Urinary bladder (tissue), 4 donors: ENCODE results near the gene ZPBP2. TPM values are rescaled to one million over a fixed set of nuclear protein-coding genes. Genes with fewer than 3 reads are reported as not detected.

Experiments
- DNase-seq: peaks from one replicate; pipeline ENCODE4 v3.0.0-alpha.2; 2015; ENCODE audit errors: extremely low spot score
- H3K27ac ChIP-seq: one replicate; pipeline ENCODE4 v1.5.1; 2013; ENCODE audit warnings: low read depth, mild to moderate bottlenecking, moderate library complexity
- H3K36me3 ChIP-seq: one replicate; pipeline ENCODE4 v1.6.1; 2013; ENCODE audit warnings: mild to moderate bottlenecking, moderate library complexity; ENCODE audit not compliant: insufficient read depth
- H3K4me1 ChIP-seq: one replicate; pipeline ENCODE4 v1.6.1; 2013; ENCODE audit warnings: mild to moderate bottlenecking, moderate library complexity; ENCODE audit not compliant: insufficient read depth
- H3K4me3 ChIP-seq: one replicate; pipeline ENCODE4 v1.5.1; 2013; ENCODE audit warnings: low read depth, low read length
- WGBS: extraction: QIAGEN DNeasy Blood & Tissue Kit; methylation state at CpG from one replicate; pipeline ENCODE4 v1.1.7; 2013; 5-methylcytosine and 5-hydroxymethylcytosine counted together
- polyA plus RNA-seq: library from polyadenylated mRNA; stranded (reverse); fragments of 200-250 nt; gene quantifications from one replicate; pipeline ENCODE4 v1.2.3, GENCODE V29; 2013
- total RNA-seq: library from RNA; depleted of rRNA; stranded (reverse); fragments of >200 nt; gene quantifications from one replicate; pipeline ENCODE4 v1.2.3, GENCODE V29; 2014
- donor health status: healthy with polysubstance abuse.
- donor health status: healthy.

The ZPBP2 gene, protein sequence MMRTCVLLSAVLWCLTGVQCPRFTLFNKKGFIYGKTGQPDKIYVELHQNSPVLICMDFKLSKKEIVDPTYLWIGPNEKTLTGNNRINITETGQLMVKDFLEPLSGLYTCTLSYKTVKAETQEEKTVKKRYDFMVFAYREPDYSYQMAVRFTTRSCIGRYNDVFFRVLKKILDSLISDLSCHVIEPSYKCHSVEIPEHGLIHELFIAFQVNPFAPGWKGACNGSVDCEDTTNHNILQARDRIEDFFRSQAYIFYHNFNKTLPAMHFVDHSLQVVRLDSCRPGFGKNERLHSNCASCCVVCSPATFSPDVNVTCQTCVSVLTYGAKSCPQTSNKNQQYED
- total RNA-seq (not detected), polyA plus RNA-seq (0.06 TPM)

DNA sequence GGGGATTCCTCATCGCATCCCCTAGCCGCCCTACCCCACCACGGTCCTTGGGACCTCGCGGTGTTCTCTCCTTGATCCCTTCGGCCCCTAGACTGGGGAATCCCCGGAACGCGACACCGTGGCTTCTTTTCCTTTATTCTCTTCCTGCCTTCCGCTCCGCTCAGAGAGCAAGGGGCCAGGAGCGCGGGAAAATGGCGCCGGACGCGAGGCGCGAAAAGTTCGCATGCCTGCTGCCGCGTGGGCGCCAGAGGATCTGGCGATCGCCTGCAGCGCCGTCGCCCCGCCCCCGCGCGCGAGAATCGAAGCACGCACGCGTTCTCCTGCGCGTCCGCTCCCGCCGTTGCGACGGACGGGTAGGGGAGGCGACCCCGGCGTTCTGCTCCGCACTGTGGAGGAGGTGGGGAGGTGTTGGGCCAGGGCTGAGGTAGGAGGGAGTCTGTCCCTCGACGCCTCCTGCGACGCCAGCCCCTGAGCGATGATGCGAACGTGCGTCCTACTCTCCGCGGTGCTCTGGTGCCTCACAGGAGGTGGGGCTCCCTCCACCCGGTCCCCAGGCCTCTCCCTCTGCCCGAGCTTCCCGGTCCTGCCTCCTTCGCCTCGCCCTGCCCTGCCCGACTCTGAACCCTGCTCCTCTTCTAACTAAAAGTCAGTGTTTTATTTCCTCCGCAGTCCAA, at the start of gene ZPBP2:
Gene ZPBP2 (plus strand): TSS at position 323 of the 674 bp plus-strand sequence. CDS start 153 bp downstream, at position 476.
- Histone ChIP-seq H3K27ac (no peak within 1 kb of the TSS), H3K4me1 (no peaks in the 10 kb centered on the region), H3K4me3 (no peak within 1 kb of the TSS), H3K36me3 (no peaks in the 10 kb centered on the region)
- DNase-seq: no peak
- WGBS: 23% methylated on average over 67 of the region's 67 CpGs

DNA sequence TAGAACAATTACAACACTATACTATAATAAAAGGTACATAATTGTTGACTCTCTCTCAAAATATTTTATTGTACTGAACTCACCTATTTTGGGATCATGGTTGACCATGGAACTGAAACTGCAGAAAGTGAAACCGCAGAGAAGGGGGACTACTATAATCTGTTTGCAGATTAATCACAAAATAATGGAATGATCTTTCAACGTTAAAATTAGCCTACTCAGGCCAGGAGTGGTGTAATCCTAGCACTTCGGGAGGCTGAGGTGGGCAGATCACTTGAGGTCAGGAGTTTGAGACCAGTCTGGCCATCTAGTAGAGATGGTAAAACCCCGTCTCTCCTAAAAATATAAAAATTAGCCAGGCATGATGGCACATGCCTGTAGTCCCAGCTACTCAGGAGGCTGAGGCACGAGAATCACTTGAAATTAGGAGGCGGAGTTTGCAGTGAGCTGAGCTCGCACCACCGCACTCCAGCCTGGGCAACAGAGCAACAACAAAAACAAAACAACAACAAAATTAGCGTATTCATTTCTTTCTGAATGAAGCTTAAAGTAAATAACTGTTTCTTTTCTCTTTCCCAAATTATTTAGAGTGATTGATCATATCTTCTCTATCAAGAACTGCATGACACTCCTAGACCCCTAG, 49.5 kb upstream of the ZPBP2 start:
- H3K27ac ChIP-seq: peak overlapping the region; percentile 23
- H3K4me1 ChIP-seq: no peaks in the 10 kb centered on the region
- no peak overlapping the region for H3K4me3 ChIP-seq
- no peak for DNase-seq
- WGBS: 73% methylated on average over 9 of the region's 9 CpGs
- no peaks in the 10 kb centered on the region for H3K36me3 ChIP-seq

DNA sequence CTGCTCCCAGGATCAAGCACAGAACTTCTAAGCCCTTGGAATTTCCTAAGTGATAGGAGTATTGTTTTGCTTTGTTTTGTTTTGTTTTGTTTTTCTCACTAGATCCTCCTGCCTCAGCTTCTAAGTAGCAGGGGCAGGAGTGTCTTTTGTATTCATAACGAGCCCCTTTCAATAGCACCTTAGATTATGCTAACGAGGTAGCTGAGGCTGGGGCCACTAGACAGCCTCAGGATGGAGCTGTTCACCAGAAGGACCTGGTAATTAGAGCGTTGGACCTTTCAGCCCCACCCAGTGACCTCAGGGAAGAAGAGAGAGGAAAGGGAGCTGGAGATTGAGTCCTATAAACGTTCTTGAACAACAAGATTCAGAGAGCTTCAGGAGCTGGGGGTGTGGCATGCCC, 47.5 kb upstream of the ZPBP2 start:
- no peaks in the 10 kb centered on the region for H3K4me1 ChIP-seq
- 37% methylated on average over 4 of the region's 4 CpGs for WGBS
- no peaks in the 10 kb centered on the region for H3K36me3 ChIP-seq
- no peak overlapping the region for H3K4me3 ChIP-seq
- no peak for DNase-seq
- H3K27ac ChIP-seq: no peak overlapping the region

DNA sequence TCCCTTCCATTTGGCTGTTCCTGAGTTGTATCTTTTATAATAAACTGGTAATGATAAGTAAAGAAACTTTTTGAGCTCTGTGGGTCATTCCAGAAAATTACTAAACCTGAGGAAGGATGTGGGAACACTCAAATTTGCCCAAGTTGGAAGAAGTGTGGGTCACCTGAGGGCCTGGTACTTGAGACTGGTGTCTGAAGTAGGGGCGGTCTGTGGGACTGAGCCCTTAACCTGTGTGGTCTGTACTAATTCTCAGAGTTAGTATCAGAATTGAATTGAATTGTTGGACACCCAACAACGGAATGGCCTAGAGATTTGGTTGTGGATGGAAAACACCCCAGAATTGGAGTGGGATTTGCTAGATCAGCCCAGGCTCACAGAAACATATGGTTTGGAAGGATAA, 47.0 kb upstream of the ZPBP2 start:
- no peaks in the 10 kb centered on the region for H3K36me3 ChIP-seq
- H3K27ac ChIP-seq: no peak overlapping the region
- no peak overlapping the region for H3K4me3 ChIP-seq
- 92% methylated on average over 2 of the region's 2 CpGs for WGBS
- DNase-seq: no peak
- no peaks in the 10 kb centered on the region for H3K4me1 ChIP-seq

DNA sequence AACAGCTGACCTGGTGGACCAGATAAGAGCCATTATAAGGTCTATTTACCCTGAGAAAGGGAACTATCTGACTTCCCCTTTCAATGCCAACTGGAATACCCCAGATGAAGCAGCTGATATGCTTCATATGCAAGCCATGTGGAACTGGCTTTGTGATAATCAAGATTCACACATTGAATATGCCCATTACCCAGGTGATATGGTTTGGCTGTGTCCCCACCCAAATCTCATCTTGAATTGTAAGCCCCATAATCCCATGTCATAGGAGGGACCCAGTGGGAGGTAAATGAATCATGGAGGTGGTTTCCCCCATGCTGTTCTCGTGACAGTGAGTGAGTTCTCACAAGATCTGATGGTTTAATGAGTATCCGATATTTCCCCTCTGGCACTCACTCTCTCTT, 46.0 kb upstream of the ZPBP2 start:
- 85% methylated on average over 2 of the region's 2 CpGs for WGBS
- DNase-seq: no peak
- H3K36me3 ChIP-seq: no peaks in the 10 kb centered on the region

DNA sequence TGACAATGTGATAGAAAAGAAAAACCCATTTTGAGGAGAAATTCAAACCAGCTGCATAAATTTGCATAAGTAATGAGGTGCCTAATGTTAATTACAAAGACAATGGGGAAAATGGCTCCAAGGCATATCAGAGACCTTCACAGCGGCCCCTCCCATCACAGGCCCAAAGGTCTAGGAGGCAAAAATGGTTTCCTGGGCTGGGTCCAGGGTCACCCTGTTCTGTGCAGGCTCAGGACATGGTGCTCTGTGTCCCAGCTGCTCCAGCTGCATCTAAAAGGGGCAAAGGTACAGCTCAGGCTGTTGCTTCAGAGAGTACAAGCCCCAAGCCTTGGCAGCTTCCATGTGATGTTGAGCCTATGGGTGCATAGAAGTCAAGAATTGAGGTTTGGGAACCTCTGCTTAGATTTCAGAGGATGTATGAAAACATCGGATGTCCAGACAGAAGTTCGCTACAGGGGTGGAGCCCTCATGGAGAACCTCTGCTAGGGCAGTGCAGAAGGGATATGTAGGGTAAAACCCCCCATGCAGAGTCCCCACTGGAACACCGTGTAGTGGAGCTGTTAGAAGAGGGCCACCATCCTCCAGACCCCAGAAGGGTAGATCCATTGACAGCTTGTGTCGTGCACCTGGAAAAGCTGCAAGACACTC, 44.5 kb upstream of the ZPBP2 start:
- no peaks in the 10 kb centered on the region for H3K4me1 ChIP-seq
- WGBS: 92% methylated on average over 5 of the region's 5 CpGs
- no peak overlapping the region for H3K27ac ChIP-seq
- no peaks in the 10 kb centered on the region for H3K36me3 ChIP-seq
- no peak for DNase-seq
- no peak overlapping the region for H3K4me3 ChIP-seq

More for the DNA sequence above, 46.0 kb upstream of the ZPBP2 start:
- H3K4me3 ChIP-seq: no peak overlapping the region
- no peaks in the 10 kb centered on the region for H3K4me1 ChIP-seq
- H3K27ac ChIP-seq: no peak overlapping the region

DNA sequence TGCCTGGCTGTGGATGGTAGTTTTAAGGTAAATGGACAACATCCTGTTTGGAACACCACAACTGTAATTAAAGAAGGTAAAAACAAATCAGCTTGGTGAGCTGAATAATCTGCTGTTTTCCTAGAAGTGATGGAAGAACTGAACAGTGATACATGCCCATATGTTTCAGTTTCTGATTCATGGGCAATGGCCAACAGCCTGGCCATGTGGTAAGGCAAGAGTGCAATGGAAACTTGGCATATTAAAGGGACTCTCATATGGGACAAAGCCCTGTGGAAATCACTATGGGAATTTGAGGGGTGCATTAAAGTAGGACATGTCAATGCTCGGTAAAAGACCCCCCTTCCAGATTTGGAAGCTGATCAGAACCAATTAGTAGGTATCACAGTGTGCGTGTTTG, 41.7 kb upstream of the ZPBP2 start:
- DNase-seq: no peak
- whole genome bisulfite sequencing: 90% methylated on average over 2 of the region's 2 CpGs

DNA sequence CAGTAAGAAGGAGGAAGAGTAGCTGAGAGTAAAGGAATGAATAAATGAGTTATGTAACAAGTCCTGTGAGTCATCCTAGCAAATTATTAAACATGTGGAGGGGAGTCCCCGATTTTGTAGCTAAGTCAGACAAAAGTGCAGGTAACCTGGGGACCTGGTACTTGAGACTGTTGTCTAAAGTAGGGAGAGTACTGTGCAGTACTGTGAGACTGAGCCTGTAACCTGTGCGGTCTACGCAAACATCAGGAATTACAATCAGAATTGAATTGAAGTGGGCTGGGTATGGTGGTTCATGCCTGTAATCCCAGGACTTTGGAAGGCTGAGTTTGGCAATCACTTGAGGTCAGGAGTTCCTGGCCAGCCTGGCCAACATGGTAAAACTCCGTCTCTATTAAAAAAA, 39.6 kb upstream of the ZPBP2 start:
- 89% methylated on average over 4 of the region's 4 CpGs for WGBS
- Histone ChIP-seq H3K4me3 (no peak overlapping the region), H3K4me1 (no peaks in the 10 kb centered on the region), H3K36me3 (no peaks in the 10 kb centered on the region), H3K27ac (no peak overlapping the region)
- no peak for DNase-seq

More for the DNA sequence above, 41.7 kb upstream of the ZPBP2 start:
- Histone ChIP-seq H3K27ac (no peak overlapping the region), H3K4me3 (no peak overlapping the region), H3K36me3 (no peaks in the 10 kb centered on the region), H3K4me1 (no peaks in the 10 kb centered on the region)

DNA sequence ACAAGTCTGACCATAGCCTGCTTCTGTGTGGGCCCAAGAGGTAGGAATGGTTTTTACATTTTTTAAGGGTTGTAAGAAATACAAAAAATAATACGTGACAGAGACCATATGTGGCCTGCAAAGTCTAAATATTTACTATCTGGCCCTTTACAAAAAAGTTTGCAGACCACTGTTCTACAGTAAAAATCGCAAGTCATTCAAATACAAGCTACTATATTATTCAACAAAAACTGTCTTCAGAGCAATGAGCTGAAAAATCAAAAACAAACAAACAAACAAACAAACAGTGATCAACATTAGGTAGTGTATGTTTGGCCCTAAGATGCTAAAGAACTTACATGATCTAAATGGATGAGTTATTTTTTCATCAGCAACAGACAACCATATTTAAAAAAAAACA, 36.4 kb upstream of the ZPBP2 start:
- H3K4me1 ChIP-seq: no peaks in the 10 kb centered on the region
- no peak overlapping the region for H3K27ac ChIP-seq
- no peak overlapping the region for H3K4me3 ChIP-seq
- DNase-seq: no peak
- 47% methylated on average over 2 of the region's 2 CpGs for WGBS
- H3K36me3 ChIP-seq: no peaks in the 10 kb centered on the region

DNA sequence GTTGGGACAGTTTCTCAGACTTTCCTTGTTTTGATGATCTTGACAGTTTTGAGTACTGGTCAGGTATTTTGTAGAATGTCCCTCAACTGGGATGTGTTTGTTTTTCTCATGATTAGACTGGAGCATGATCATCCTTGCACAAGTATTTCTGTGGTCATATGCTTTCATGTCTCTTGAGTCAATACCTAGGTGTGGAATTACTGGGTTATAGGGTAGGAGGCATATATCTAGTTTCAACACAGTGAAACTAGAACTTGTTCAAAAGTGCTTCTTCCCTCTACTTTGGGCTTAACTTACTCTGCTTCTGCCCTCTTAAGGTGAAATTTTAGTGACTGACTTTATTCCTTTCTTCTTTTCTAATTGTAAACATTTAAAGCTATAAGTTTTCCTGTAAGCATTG, 34.0 kb upstream of the ZPBP2 start:
- Histone ChIP-seq H3K4me3 (no peak overlapping the region), H3K27ac (no peak overlapping the region), H3K36me3 (no peaks in the 10 kb centered on the region), H3K4me1 (no peaks in the 10 kb centered on the region)
- no peak for DNase-seq

DNA sequence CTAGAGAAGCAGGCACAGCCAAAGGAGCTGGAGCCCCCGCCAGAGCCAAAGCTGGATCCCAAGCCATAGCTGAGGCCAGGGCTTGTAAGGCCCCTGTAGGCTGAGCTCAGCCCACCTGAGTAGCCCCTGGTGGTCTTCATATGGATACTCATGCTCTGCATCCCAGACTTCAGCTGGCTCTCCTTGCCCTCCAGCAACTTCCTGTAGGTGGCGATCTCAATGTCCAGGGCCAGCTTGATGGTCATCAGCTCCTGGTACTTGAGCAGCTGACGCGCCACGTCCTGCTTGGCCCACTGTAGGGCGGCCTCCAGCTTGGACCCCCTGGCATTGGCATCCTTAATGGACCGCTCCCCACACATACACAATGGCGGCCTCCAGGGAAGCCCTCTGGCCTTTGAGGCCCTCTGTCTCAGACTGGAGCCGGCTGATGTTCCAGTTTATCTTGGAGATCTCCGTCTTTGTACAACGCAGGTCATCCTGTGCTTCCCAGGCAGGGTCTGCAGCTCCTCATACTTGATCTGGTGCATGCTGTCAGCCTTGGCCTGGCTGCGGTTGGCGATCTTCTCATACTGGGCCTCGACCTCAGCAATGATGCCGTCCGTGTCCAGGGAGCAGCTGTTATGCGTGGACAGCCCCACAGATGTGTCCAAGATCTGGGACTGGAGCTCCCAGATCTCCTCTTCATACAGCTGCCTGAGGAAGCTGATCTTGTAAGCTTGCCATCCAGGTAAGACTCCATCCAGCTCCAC, 32.8 kb upstream of the ZPBP2 start:
- no peaks in the 10 kb centered on the region for H3K4me1 ChIP-seq
- no peak overlapping the region for H3K27ac ChIP-seq
- no peak overlapping the region for H3K4me3 ChIP-seq
- WGBS: 95% methylated on average over 17 of the region's 17 CpGs
- no peaks in the 10 kb centered on the region for H3K36me3 ChIP-seq
- DNase-seq: no peak

DNA sequence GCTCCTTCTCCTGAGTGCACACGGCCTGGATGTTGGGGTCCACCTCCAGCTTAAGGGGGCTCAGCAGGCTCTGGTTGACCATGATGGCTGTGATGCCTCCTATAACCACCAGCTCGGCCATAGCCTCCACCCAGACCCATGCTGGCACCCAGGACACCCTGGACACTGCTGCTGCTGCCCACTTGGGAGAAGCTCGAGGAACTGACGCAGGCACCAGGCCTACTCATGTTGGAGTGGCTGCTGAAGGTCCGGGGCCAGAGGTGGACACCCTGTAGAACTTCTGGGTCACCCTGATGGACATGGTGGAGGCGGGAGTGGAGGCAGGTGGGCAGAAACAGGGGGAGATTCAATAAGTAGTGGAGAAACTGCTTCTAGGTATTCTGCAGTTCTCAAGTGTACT, 31.9 kb upstream of the ZPBP2 start:
- Histone ChIP-seq H3K36me3 (no peaks in the 10 kb centered on the region), H3K27ac (no peak overlapping the region), H3K4me1 (no peaks in the 10 kb centered on the region), H3K4me3 (no peak overlapping the region)
- DNase-seq: no peak
- WGBS: 89% methylated on average over 6 of the region's 6 CpGs

DNA sequence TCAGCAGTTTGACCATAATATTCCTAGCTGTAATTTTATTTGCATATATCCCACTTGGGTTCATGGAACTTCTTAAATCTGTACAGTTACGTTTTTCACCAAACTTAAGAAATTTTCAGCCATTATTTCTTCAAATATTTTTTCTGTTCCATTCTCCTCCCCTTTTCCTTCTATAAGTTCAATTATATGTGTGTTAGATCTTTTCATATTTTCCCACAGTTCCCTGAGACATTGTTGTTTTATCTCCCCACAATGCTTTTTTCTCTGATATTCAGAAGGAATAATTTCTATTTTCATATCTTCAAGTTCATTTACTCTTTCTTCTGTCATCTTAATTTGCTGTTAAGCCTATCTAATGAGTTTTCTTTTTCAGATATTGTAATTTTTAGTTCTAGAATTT, 29.9 kb upstream of the ZPBP2 start:
- no peak overlapping the region for H3K27ac ChIP-seq
- no peaks in the 10 kb centered on the region for H3K4me1 ChIP-seq
- 70% methylated on average over 1 of the region's 1 CpG for WGBS
- H3K4me3 ChIP-seq: no peak overlapping the region
- no peaks in the 10 kb centered on the region for H3K36me3 ChIP-seq
- no peak for DNase-seq
